Gastroesophageal sphincter (tissue), 4 donors: ENCODE results near the gene CHD9NB. TPM values are rescaled to one million over a fixed set of nuclear protein-coding genes. Genes with fewer than 3 reads are reported as not detected.
A peak's percentile ranks its signal among the peaks of the same experiment; 100 is the strongest.

Experiments
- ATAC-seq: fragments of 150-250 bp; one replicate; pipeline ENCODE4 v1.9.1; 2016; ENCODE audit warnings: mild to moderate bottlenecking, moderate library complexity
- H3K27ac ChIP-seq, 4 donors: fragments of 200-600 bp; sonication (generic) in 3 of 4; 1 replicate in 3 of 4; 2 replicates in 1 of 4; pipeline ENCODE4 v1.5.1; 2016 to 2019
- H3K27me3 ChIP-seq: fragments of 200-600 bp; sonication (generic); one replicate; pipeline ENCODE4 v1.5.1; 2019
- H3K36me3 ChIP-seq, 2 donors: fragments of 200-600 bp; sonication (generic); one replicate each; pipeline ENCODE4 v1.5.1; 2019; ENCODE audit warnings: control low read depth in 1 of 2
- H3K4me1 ChIP-seq, 3 donors: fragments of 200-600 bp; sonication (generic); 1 replicate in 2 of 3; 2 replicates in 1 of 3; pipeline ENCODE4 v1.5.1; 2016 to 2019; ENCODE audit warnings: control low read depth in 2 of 3
- H3K4me3 ChIP-seq, 2 donors: fragments of 200-600 bp; sonication (generic); one replicate each; pipeline ENCODE4 v1.5.1; 2019; ENCODE audit warnings: mild to moderate bottlenecking in 1 of 2, moderate library complexity in 1 of 2
- H3K9me3 ChIP-seq, 3 donors: fragments of 200-600 bp; sonication (generic); one replicate each; pipeline ENCODE4 v1.5.1; 2017 to 2019; ENCODE audit warnings: control low read depth in 2 of 3
- CTCF ChIP-seq, 4 experiments: fragments of 200-600 bp in 2 of 4; fragments of 450-650 bp in 2 of 4; sonication (generic) in 1 of 4; IDR thresholded peaks; one replicate each; pipeline ENCODE4 v1.5.1; 2017 to 2019; ENCODE audit warnings: antibody characterized with exemption in 4 of 4, mild to moderate bottlenecking in 2 of 4, moderate library complexity in 2 of 4
- EP300 ChIP-seq: sonication (generic); formaldehyde crosslinking; IDR thresholded peaks from one replicate; pipeline ENCODE4 v1.6.1; 2017; ENCODE audit warnings: antibody characterized with exemption, mild to moderate bottlenecking
- POLR2A ChIP-seq, 2 donors: fragments of 450-650 bp; IDR thresholded peaks; one replicate each; pipeline ENCODE4 v1.6.1; 2017; ENCODE audit warnings: antibody characterized with exemption in 2 of 2, mild to moderate bottlenecking in 2 of 2, moderate library complexity in 1 of 2
- POLR2AphosphoS5 ChIP-seq: sonication (generic); formaldehyde crosslinking; IDR thresholded peaks from one replicate; pipeline ENCODE4 v1.6.1; 2017; ENCODE audit warnings: antibody characterized with exemption
- WGBS, 2 donors: methylation state at CpG; one replicate each; pipeline ENCODE4 v1.1.5; 2018; ENCODE audit warnings: low coverage in 1 of 2; 5-methylcytosine and 5-hydroxymethylcytosine counted together
- total RNA-seq, 4 donors: library from RNA; depleted of rRNA; stranded (reverse); fragments of >200 nt; gene quantifications; one replicate each; pipeline ENCODE4 v1.1.0, GENCODE V29; 2016

Gene CHD9NB
- total RNA-seq, 4 donors from 2014 or later, result 0.17 to 1.1 TPM; not detected in 2

- no peaks in the 10 kb centered on the region for H3K27me3 ChIP-seq
- TF ChIP-seq POLR2AphosphoS5 (no peak), CTCF (IDR thresholded peaks at IDR 0.05) (no peak), POLR2A (IDR thresholded peaks at IDR 0.05) (no peak), EP300 (no peak)
- H3K9me3 ChIP-seq, result no peaks in the 10 kb centered on the region
- peaks cover 0 to 58% (median 10%) of the 10 kb centered on the region in 3 donors for H3K4me1 ChIP-seq
- H3K36me3 ChIP-seq, result no peaks in the 10 kb centered on the region
- H3K4me3 ChIP-seq, result no peak overlapping the region
- ATAC-seq, result no peak
- 29% methylated on average over 1 of the region's 3 CpGs; no CpG with 5 or more reads in 1 of the 2 donors for WGBS, 2 donors
- no peak overlapping the region for H3K27ac ChIP-seq
Observed at GRCh38 chr16:53061701-53062159, 9.0 kb upstream of the CHD9NB start.

- Histone ChIP-seq H3K9me3 (no peaks in the 10 kb centered on the region), H3K4me3 (no peak overlapping the region), H3K4me1 (peaks cover 0 to 58% (median 8%) of the 10 kb centered on the region in 3 donors), H3K36me3 (no peaks in the 10 kb centered on the region), H3K27ac (no peak overlapping the region), H3K27me3 (no peaks in the 10 kb centered on the region)
- 88 to 93% methylated on average over 4 to 5 of the region's 5 CpGs for WGBS, 2 donors
- ATAC-seq, result no peak
- TF ChIP-seq EP300, result no peak
- no peak for TF ChIP-seq CTCF (IDR thresholded peaks at IDR 0.05)
- TF ChIP-seq POLR2AphosphoS5, result no peak
- TF ChIP-seq POLR2A (IDR thresholded peaks at IDR 0.05), result no peak
Observed at GRCh38 chr16:53061256-53061655, 8.6 kb upstream of the CHD9NB start.

GRCh38 chr16:53059672-53060071, 7.0 kb upstream of the CHD9NB start:
- no peak overlapping the region for H3K27ac ChIP-seq
- 76 to 78% methylated on average over 6 to 7 of the region's 7 CpGs for WGBS, 2 donors
- H3K4me3 ChIP-seq, result no peak overlapping the region
- ATAC-seq, result no peak
- H3K36me3 ChIP-seq, result no peaks in the 10 kb centered on the region
- TF ChIP-seq CTCF (IDR thresholded peaks at IDR 0.05) (no peak), POLR2AphosphoS5 (peak; percentile 48)
- no peaks in the 10 kb centered on the region for H3K9me3 ChIP-seq
- peaks cover 0 to 54% (median 3%) of the 10 kb centered on the region in 3 donors for H3K4me1 ChIP-seq
- no peaks in the 10 kb centered on the region for H3K27me3 ChIP-seq

- H3K36me3 ChIP-seq, result no peaks in the 10 kb centered on the region
- no peaks in the 10 kb centered on the region for H3K27me3 ChIP-seq
- H3K27ac ChIP-seq, result no peak overlapping the region
- TF ChIP-seq CTCF (IDR thresholded peaks at IDR 0.05), result no peak
- TF ChIP-seq EP300, result no peak
- no peak for TF ChIP-seq POLR2AphosphoS5
- TF ChIP-seq POLR2A (IDR thresholded peaks at IDR 0.05), result no peak
- 83 to 90% methylated on average over 1 to 2 of the region's 5 CpGs for WGBS, 2 donors
- no peaks in the 10 kb centered on the region for H3K9me3 ChIP-seq
- no peak for ATAC-seq
- peaks cover 0 to 55% (median 7%) of the 10 kb centered on the region in 3 donors for H3K4me1 ChIP-seq
- H3K4me3 ChIP-seq, result no peak overlapping the region
Observed at GRCh38 chr16:53058882-53059281, 6.2 kb upstream of the CHD9NB start.

- Histone ChIP-seq H3K4me3 (no peak overlapping the region), H3K27ac (no peak overlapping the region), H3K36me3 (no peaks in the 10 kb centered on the region), H3K27me3 (no peaks in the 10 kb centered on the region), H3K4me1 (peaks cover 0 to 53% (median 7%) of the 10 kb centered on the region in 3 donors), H3K9me3 (no peaks in the 10 kb centered on the region)
- no peak for TF ChIP-seq POLR2A (IDR thresholded peaks at IDR 0.05)
- no peak for TF ChIP-seq CTCF (IDR thresholded peaks at IDR 0.05)
- whole genome bisulfite sequencing, 2 donors, result 80 to 86% methylated on average over 1 to 5 of the region's 5 CpGs
- no peak for ATAC-seq
Observed at GRCh38 chr16:53058441-53058840, 5.7 kb upstream of the CHD9NB start.
